K562 (cell line): ENCODE measurements around the gene JAG2. TPM values are rescaled to one million over a fixed set of nuclear protein-coding genes. Genes with fewer than 3 reads are reported as not detected.

Experiments used
- ATAC-seq: fragments of 200-7000 bp; cut with Tn5 transposase; 3 replicates; pipeline ENCODE4 v1.9.1; 2020; ENCODE audit warnings: moderate library complexity
- BruUV-seq: library from RNA; stranded (reverse); fragments of 400-500 nt; replicated peaks from 2 replicates; lab custom pipeline; 2021; lab: Mats Ljungman, UMichigan
- CTCF ChIA-PET: fragments of 300-600 bp; formaldehyde crosslinking; extraction: SDS; loops from one replicate; lab custom pipeline; 2021; ENCODE audit warnings: low intra/inter-chr PET ratio; lab: Yijun Ruan, JAX
- POLR2A ChIA-PET: fragments of 300-600, 350-650 bp; sonication (Branson Sonifier 250); formaldehyde crosslinking; extraction: SDS; loops from one replicate; lab custom pipeline; 2021; ENCODE audit warnings: antibody characterized with exemption, inconsistent platforms; lab: Yijun Ruan, JAX
- DNase-seq, 4 experiments: peaks; one replicate each; pipeline versions ENCODE4 v3.0.0 to v3.0.0-alpha.2; 2011 to 2018; ENCODE audit warnings: low spot score in 3 of 4, mixed read lengths in 3 of 4; ENCODE audit errors: extremely low read depth in 1 of 4
- FAIRE-seq: peaks from 2 replicates; lab custom pipeline; 2011; peaks lifted over from hg19 to GRCh38; lab: Jason Lieb, UNC
- H2AFZ ChIP-seq: 2 replicates; pipeline ENCODE4 v1.6.0; 2011; ENCODE audit warnings: low read depth, low read length, control low read depth, inconsistent platforms
- H3K27ac ChIP-seq: fragments of 200-600 bp; 3 replicates; pipeline ENCODE4 v1.8.0; 2011; ENCODE audit warnings: low read depth, mild to moderate bottlenecking, control low read depth, inconsistent platforms, low read length, moderate library complexity, mixed read lengths; ENCODE audit errors: extremely low read depth
- H3K27me3 ChIP-seq, 2 experiments: fragments of 300-600 bp in 1 of 2; 2 replicates in 1 of 2; 3 replicates in 1 of 2; pipeline versions ENCODE4 v1.6.0 to v1.8.0; 2011; ENCODE audit warnings: inconsistent platforms in 2 of 2, low read length in 2 of 2, mild to moderate bottlenecking in 1 of 2, mixed read lengths in 1 of 2, moderate library complexity in 1 of 2; ENCODE audit not compliant: control insufficient read depth in 2 of 2, insufficient read depth in 2 of 2
- H3K36me3 ChIP-seq: fragments of 300-600 bp; 3 replicates; pipeline ENCODE4 v1.8.0; 2011; ENCODE audit warnings: mild to moderate bottlenecking, low read length, inconsistent platforms; ENCODE audit not compliant: control insufficient read depth, insufficient read depth
- H3K4me1 ChIP-seq, 2 experiments: fragments of 200-600 bp in 1 of 2; replicated peaks in 1 of 2; 2 replicates in 1 of 2; 3 replicates in 1 of 2; pipeline versions ENCODE4 v1.5.1 to v1.8.0; 2011; ENCODE audit warnings: inconsistent platforms in 2 of 2, low read length in 2 of 2, mild to moderate bottlenecking in 1 of 2, mixed read lengths in 1 of 2, moderate library complexity in 1 of 2; ENCODE audit not compliant: control insufficient read depth in 2 of 2, insufficient read depth in 2 of 2
- H3K4me2 ChIP-seq: 2 replicates; pipeline ENCODE4 v1.6.1; 2011; ENCODE audit warnings: low read length, control low read depth, inconsistent platforms, mixed read lengths; ENCODE audit not compliant: insufficient read depth
- H3K4me3 ChIP-seq: fragments of 200-600 bp; sonication (generic), shearing (Covaris generic); 2 replicates; pipeline ENCODE4 v1.5.1; 2016; ENCODE audit warnings: control low read depth, inconsistent platforms
- H3K79me2 ChIP-seq: fragments of 200-600 bp; 3 replicates; pipeline ENCODE4 v1.8.0; 2011; ENCODE audit warnings: low read length, inconsistent platforms; ENCODE audit not compliant: control insufficient read depth, insufficient read depth
- H3K9ac ChIP-seq, 2 experiments: 2 replicates each; pipeline versions ENCODE4 v1.6.0 to v1.6.1; 2011; ENCODE audit warnings: low read depth in 2 of 2, low read length in 2 of 2, control low read depth in 1 of 2, inconsistent platforms in 1 of 2, mild to moderate bottlenecking in 1 of 2, mixed read lengths in 1 of 2; ENCODE audit not compliant: insufficient read depth in 1 of 2
- H3K9me1 ChIP-seq: one replicate; pipeline ENCODE4 v1.6.0; 2011; ENCODE audit warnings: inconsistent platforms, mild to moderate bottlenecking, low read length, moderate library complexity; ENCODE audit not compliant: control insufficient read depth, insufficient read depth
- H3K9me3 ChIP-seq: replicated peaks from 2 replicates; pipeline ENCODE4 v1.5.1; 2011; ENCODE audit warnings: low read depth, low read length, inconsistent platforms; ENCODE audit not compliant: control insufficient read depth, insufficient read depth
- H4K20me1 ChIP-seq: replicated peaks from 2 replicates; pipeline ENCODE4 v1.6.1; 2011; ENCODE audit warnings: low read length, inconsistent platforms, mixed read lengths; ENCODE audit not compliant: control insufficient read depth, insufficient read depth
- BCOR ChIP-seq: fragments of 450-650 bp; IDR thresholded peaks from 2 replicates; pipeline ENCODE4 v1.6.1; 2016
- CBFB ChIP-seq: sonication (generic); formaldehyde crosslinking; IDR thresholded peaks from 2 replicates; pipeline ENCODE4 v1.4.0; 2020; ENCODE audit warnings: mild to moderate bottlenecking, missing genetic modification reagents
- KLF10 ChIP-seq: fragments of 250-450 bp; sonication (Bioruptor Pico); IDR thresholded peaks from 2 replicates; pipeline ENCODE4 v1.6.1; 2021; ENCODE audit warnings: matching md5 sums
- MCM3 ChIP-seq: fragments of 450-650 bp; IDR thresholded peaks from 2 replicates; pipeline ENCODE4 v1.6.1; 2016
- MEF2D ChIP-seq: conservative IDR thresholded peaks from 2 replicates; pipeline ENCODE4 v1.6.1; 2016; ENCODE audit warnings: low read depth, missing genetic modification characterization, missing compliant biosample characterization
- PHB2 ChIP-seq: fragments of 450-650 bp; IDR thresholded peaks from 2 replicates; pipeline ENCODE4 v1.6.1; 2017; ENCODE audit warnings: low read depth
- POLR2G ChIP-seq: fragments of 200-400 bp; formaldehyde crosslinking; IDR thresholded peaks from 2 replicates; pipeline ENCODE4 v1.6.1; 2017; ENCODE audit warnings: low read depth, mild to moderate bottlenecking, antibody characterized with exemption, low read length, moderate library complexity
- RBM25 ChIP-seq: fragments of 200-400 bp; formaldehyde crosslinking; IDR thresholded peaks from 2 replicates; pipeline ENCODE4 v1.6.1; 2018; ENCODE audit warnings: low read length, low read depth, moderate library complexity; ENCODE audit not compliant: severe bottlenecking
- SETDB1 ChIP-seq: IDR thresholded peaks from one replicate; pipeline ENCODE4 v1.6.1; 2012; ENCODE audit warnings: low read length, control low read depth, inconsistent platforms
- SIN3A ChIP-seq, 2 experiments: fragments of 150-350 bp in 1 of 2; IDR thresholded peaks; 2 replicates each; pipeline ENCODE4 v1.6.1; 2011 to 2016; ENCODE audit warnings: borderline replicate concordance in 2 of 2, low read depth in 2 of 2, low read length in 2 of 2, mild to moderate bottlenecking in 2 of 2, moderate library complexity in 2 of 2; ENCODE audit not compliant: control insufficient read depth in 1 of 2
- SREBF1 ChIP-seq: fragments of 150-350 bp; IDR thresholded peaks from 2 replicates; pipeline ENCODE4 v1.6.1; 2014; ENCODE audit warnings: antibody characterized with exemption, low read depth, low read length, borderline replicate concordance
- TRIM28 ChIP-seq: fragments of 450-650 bp; IDR thresholded peaks from 2 replicates; pipeline ENCODE4 v1.6.1; 2017
- ZEB2 ChIP-seq: fragments of 450-650 bp; IDR thresholded peaks from 2 replicates; pipeline ENCODE4 v1.6.1; 2016
- WGBS: fragments of 100-300 bp; shearing (Covaris generic); methylation state at CpG from one replicate; pipeline ENCODE4 v1.1.6; 2016; ENCODE audit warnings: low coverage, mixed read lengths; ENCODE audit not compliant: insufficient coverage; ENCODE audit errors: missing lambda C conversion rate; 5-methylcytosine and 5-hydroxymethylcytosine counted together
- in situ Hi-C: fragments of 300-500 bp; cut with MboI; formaldehyde crosslinking; loops from 4 replicates; pipeline ENCODE4 v1.15.0; 2018; ENCODE audit warnings: inconsistent platforms, mixed read lengths
- intact Hi-C: fragments of 100-400 bp; cut with micrococcal nuclease; formaldehyde crosslinking; loops from 2 replicates; pipeline ENCODE4 v1.14.2; 2022
- polyA plus RNA-seq, 8 experiments: library from polyadenylated mRNA; depleted of rRNA in 4 of 8; stranded (reverse) in 5 of 8; unstranded in 3 of 8; fragments of >200 nt; fragmentation: Nextera tagmentation in 2 of 8; fragmentation: Illumina TruSeq in 1 of 8; extraction: Ambion mirVana in 2 of 8; extraction: Trizol in 1 of 8; gene quantifications; 2 replicates each; pipeline versions ENCODE4 v1.2.1 to v1.2.3, GENCODE V29; 2011 to 2014; ENCODE audit warnings: inconsistent platforms in 1 of 8, missing spikeins in 1 of 8
- total RNA-seq, 7 experiments: library from RNA; depleted of rRNA in 6 of 7; stranded (reverse); fragments of >200 nt in 6 of 7; fragmentation: Illumina TruSeq in 2 of 7; extraction: Trizol in 2 of 7; gene quantifications; 2 replicates each; pipeline versions ENCODE4 v1.2.1 to v1.2.3, GENCODE V29; 2011 to 2021; ENCODE audit warnings: low replicate concordance in 1 of 7
- TF ChIP-seq, protein P1 (sequence below): fragments of 450-650 bp; conservative IDR thresholded peaks from 2 replicates; pipeline ENCODE4 v1.6.1; 2016; ENCODE audit warnings: missing genetic modification characterization, low read depth, mild to moderate bottlenecking, control low read depth, missing compliant biosample characterization
- TF ChIP-seq, protein P2 (sequence below): sonication (generic); formaldehyde crosslinking; IDR thresholded peaks from 2 replicates; pipeline ENCODE4 v1.8.0; 2022; ENCODE audit warnings: mild to moderate bottlenecking, low read depth, missing genetic modification reagents
- TF ChIP-seq, protein P3 (sequence below): fragments of 250-450 bp; sonication (Bioruptor Pico); IDR thresholded peaks from 2 replicates; pipeline ENCODE4 v1.4.0; 2020

JAG2 gene
- total and polyA plus RNA-seq, 9 of the 15 experiments (the other 6 are each of a cell fraction or from before 2014, with no cell fraction given): 0.25 to 48.4 (median 8.6) TPM

DNA sequence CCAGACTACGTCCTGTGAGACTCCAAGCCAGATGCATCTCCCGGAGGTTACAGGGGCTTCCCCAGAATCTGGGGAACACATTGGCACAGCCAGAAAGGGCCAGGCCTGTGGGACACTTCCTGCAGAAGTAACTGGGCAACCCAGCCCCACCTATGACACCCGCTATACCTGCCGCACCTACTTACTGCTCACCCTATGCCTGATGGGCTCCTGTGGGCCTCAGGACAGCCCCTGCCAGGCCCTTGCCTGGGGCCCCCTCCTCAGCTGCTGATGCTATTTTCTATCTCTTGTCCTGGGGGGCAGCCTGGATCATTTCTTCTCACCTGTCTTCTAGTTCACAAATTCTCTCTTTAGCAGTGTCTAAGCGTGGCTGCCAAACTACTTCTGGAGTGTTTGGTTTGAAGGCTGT, 28.7 kb downstream of the JAG2 start:
- no peak overlapping the region for H3K9ac ChIP-seq
- ChIA-PET POLR2A (interaction anchor here (1.2 kb wide), 1 partner anchor 14 kb away, joined by 3 read pairs; no protein-coding TSS in a partner anchor), CTCF (no interaction called here)
- no peak overlapping the region for H2AFZ ChIP-seq
- no peak overlapping the region for H3K4me3 ChIP-seq
- no peak for FAIRE-seq
- H4K20me1 ChIP-seq: no peaks in the 10 kb centered on the region
- no peak overlapping the region for H3K27ac ChIP-seq
- peaks cover 29% of the 10 kb centered on the region; the same call in 1 of the 3 replicates for H3K36me3 ChIP-seq
- peaks cover 0 to under 1% of the 10 kb centered on the region in 2 experiments; a peak in 1 of 5 replicates for H3K27me3 ChIP-seq
- ATAC-seq: no peak
- intact Hi-C loops: no loop called here
- H3K9me1 ChIP-seq: no peaks in the 10 kb centered on the region
- H3K4me1 ChIP-seq: peaks cover 0 to 25% of the 10 kb centered on the region in 2 experiments; a peak in 2 of 5 replicates
- H3K9me3 ChIP-seq: no peaks in the 10 kb centered on the region
- BruUV-seq: no TSS peak
- in situ Hi-C loops: no loop called here
- no peaks in the 10 kb centered on the region for H3K79me2 ChIP-seq
- DNase-seq: no peak
- WGBS: 83% methylated on average over 3 of the region's 5 CpGs
- no peak overlapping the region for H3K4me2 ChIP-seq
- TF ChIP-seq SIN3A (IDR thresholded peaks at IDR 0.05; ENCODE audit: borderline replicate concordance in 2 of 2, control insufficient read depth in 1 of 2, low read depth in 2 of 2, low read length in 2 of 2): no peak
- TF ChIP-seq POLR2G: 0 out of 2 replicates have a peak, but pooled peaks have one; percentile 5
- TF ChIP-seq KLF10: no peak
- TF ChIP-seq MCM3: no peak
- TF ChIP-seq, protein P1, sequence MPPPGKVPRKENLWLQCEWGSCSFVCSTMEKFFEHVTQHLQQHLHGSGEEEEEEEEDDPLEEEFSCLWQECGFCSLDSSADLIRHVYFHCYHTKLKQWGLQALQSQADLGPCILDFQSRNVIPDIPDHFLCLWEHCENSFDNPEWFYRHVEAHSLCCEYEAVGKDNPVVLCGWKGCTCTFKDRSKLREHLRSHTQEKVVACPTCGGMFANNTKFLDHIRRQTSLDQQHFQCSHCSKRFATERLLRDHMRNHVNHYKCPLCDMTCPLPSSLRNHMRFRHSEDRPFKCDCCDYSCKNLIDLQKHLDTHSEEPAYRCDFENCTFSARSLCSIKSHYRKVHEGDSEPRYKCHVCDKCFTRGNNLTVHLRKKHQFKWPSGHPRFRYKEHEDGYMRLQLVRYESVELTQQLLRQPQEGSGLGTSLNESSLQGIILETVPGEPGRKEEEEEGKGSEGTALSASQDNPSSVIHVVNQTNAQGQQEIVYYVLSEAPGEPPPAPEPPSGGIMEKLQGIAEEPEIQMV: no peak
- peak; percentile 31; the same call in 1 of the 2 replicates for TF ChIP-seq BCOR
- 0 out of 2 replicates have a peak, but pooled peaks have one; percentile 63 for TF ChIP-seq TRIM28
- no peak for TF ChIP-seq MEF2D
- TF ChIP-seq, protein P2, sequence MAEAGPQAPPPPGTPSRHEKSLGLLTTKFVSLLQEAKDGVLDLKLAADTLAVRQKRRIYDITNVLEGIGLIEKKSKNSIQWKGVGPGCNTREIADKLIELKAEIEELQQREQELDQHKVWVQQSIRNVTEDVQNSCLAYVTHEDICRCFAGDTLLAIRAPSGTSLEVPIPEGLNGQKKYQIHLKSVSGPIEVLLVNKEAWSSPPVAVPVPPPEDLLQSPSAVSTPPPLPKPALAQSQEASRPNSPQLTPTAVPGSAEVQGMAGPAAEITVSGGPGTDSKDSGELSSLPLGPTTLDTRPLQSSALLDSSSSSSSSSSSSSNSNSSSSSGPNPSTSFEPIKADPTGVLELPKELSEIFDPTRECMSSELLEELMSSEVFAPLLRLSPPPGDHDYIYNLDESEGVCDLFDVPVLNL (CRISPR knock-in tag): no peak
- TF ChIP-seq PHB2: no peak
- no peak for TF ChIP-seq SETDB1
- TF ChIP-seq SREBF1: no peak
- no peak for TF ChIP-seq ZEB2
- TF ChIP-seq RBM25: peak; percentile 42
- TF ChIP-seq CBFB (CRISPR knock-in tag): no peak
- TF ChIP-seq, protein P3, sequence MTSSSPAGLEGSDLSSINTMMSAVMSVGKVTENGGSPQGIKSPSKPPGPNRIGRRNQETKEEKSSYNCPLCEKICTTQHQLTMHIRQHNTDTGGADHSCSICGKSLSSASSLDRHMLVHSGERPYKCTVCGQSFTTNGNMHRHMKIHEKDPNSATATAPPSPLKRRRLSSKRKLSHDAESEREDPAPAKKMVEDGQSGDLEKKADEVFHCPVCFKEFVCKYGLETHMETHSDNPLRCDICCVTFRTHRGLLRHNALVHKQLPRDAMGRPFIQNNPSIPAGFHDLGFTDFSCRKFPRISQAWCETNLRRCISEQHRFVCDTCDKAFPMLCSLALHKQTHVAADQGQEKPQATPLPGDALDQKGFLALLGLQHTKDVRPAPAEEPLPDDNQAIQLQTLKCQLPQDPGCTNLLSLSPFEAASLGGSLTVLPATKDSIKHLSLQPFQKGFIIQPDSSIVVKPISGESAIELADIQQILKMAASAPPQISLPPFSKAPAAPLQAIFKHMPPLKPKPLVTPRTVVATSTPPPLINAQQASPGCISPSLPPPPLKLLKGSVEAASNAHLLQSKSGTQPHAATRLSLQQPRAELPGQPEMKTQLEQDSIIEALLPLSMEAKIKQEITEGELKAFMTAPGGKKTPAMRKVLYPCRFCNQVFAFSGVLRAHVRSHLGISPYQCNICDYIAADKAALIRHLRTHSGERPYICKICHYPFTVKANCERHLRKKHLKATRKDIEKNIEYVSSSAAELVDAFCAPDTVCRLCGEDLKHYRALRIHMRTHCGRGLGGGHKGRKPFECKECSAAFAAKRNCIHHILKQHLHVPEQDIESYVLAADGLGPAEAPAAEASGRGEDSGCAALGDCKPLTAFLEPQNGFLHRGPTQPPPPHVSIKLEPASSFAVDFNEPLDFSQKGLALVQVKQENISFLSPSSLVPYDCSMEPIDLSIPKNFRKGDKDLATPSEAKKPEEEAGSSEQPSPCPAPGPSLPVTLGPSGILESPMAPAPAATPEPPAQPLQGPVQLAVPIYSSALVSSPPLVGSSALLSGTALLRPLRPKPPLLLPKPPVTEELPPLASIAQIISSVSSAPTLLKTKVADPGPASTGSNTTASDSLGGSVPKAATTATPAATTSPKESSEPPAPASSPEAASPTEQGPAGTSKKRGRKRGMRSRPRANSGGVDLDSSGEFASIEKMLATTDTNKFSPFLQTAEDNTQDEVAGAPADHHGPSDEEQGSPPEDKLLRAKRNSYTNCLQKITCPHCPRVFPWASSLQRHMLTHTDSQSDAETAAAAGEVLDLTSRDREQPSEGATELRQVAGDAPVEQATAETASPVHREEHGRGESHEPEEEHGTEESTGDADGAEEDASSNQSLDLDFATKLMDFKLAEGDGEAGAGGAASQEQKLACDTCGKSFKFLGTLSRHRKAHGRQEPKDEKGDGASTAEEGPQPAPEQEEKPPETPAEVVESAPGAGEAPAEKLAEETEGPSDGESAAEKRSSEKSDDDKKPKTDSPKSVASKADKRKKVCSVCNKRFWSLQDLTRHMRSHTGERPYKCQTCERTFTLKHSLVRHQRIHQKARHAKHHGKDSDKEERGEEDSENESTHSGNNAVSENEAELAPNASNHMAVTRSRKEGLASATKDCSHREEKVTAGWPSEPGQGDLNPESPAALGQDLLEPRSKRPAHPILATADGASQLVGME (CRISPR knock-in tag): no peak
